H9 (cell line): ENCODE results near the gene DPP10. TPM values are rescaled to one million over a fixed set of nuclear protein-coding genes. Genes with fewer than 3 reads are reported as not detected.

Experiments
- DNase-seq: peaks from one replicate; pipeline ENCODE4 v3.0.0-alpha.2; 2017
- H2AFZ ChIP-seq: one replicate; pipeline ENCODE4 v1.6.1; 2013; ENCODE audit warnings: mild to moderate bottlenecking, low read length, control low read depth, moderate library complexity
- H2AK5ac ChIP-seq: 2 replicates; pipeline ENCODE4 v1.6.1; 2013; ENCODE audit warnings: low read length, control low read depth, mixed read lengths; ENCODE audit not compliant: insufficient read length
- H2BK120ac ChIP-seq: one replicate; pipeline ENCODE4 v1.6.1; 2013; ENCODE audit warnings: low read depth, mild to moderate bottlenecking, low read length, control low read depth, inconsistent platforms; ENCODE audit not compliant: poor library complexity, severe bottlenecking
- H2BK12ac ChIP-seq: 2 replicates; pipeline ENCODE4 v1.6.1; 2013; ENCODE audit warnings: low read length, control low read depth, mixed read lengths, low read depth; ENCODE audit not compliant: insufficient read length
- H2BK15ac ChIP-seq: 2 replicates; pipeline ENCODE4 v1.6.1; 2013; ENCODE audit warnings: low read depth, low read length, control low read depth
- H2BK20ac ChIP-seq: one replicate; pipeline ENCODE4 v1.6.1; 2013; ENCODE audit warnings: low read depth, mild to moderate bottlenecking, low read length, control low read depth, inconsistent platforms; ENCODE audit not compliant: poor library complexity, severe bottlenecking
- H2BK5ac ChIP-seq: 2 replicates; pipeline ENCODE4 v1.6.1; 2013; ENCODE audit warnings: low read length, control low read depth, mixed read lengths; ENCODE audit not compliant: insufficient read length
- H3K14ac ChIP-seq: 2 replicates; pipeline ENCODE4 v1.6.1; 2013; ENCODE audit warnings: low read length, control low read depth; ENCODE audit not compliant: insufficient read depth
- H3K18ac ChIP-seq: 2 replicates; pipeline ENCODE4 v1.6.1; 2013; ENCODE audit warnings: low read depth, mild to moderate bottlenecking, mixed read lengths, low read length, control low read depth; ENCODE audit not compliant: insufficient read length
- H3K23ac ChIP-seq: 2 replicates; pipeline ENCODE4 v1.6.1; 2013; ENCODE audit warnings: low read length, control low read depth, mixed read lengths, low read depth; ENCODE audit not compliant: insufficient read length
- H3K23me2 ChIP-seq: 2 replicates; pipeline ENCODE4 v1.6.1; 2013; ENCODE audit warnings: low read depth, mild to moderate bottlenecking, mixed read lengths, low read length, control low read depth; ENCODE audit not compliant: insufficient read length, poor library complexity, severe bottlenecking
- H3K27ac ChIP-seq: 2 replicates; pipeline ENCODE4 v1.5.1; 2013; ENCODE audit warnings: low read length, control low read depth, mixed read lengths, low read depth; ENCODE audit not compliant: insufficient read length
- H3K27me3 ChIP-seq: 2 replicates; pipeline ENCODE4 v1.6.1; 2013; ENCODE audit warnings: low read length, control low read depth, inconsistent platforms; ENCODE audit not compliant: insufficient read depth
- H3K4ac ChIP-seq: 2 replicates; pipeline ENCODE4 v1.6.1; 2013; ENCODE audit warnings: low read depth, mild to moderate bottlenecking, control low read depth, inconsistent platforms, low read length, moderate library complexity
- H3K4me1 ChIP-seq: 2 replicates; pipeline ENCODE4 v1.6.1; 2013; ENCODE audit warnings: low read length, control low read depth, inconsistent platforms; ENCODE audit not compliant: insufficient read depth
- H3K4me2 ChIP-seq: 2 replicates; pipeline ENCODE4 v1.6.1; 2013; ENCODE audit warnings: low read length, control low read depth, mixed read lengths; ENCODE audit not compliant: insufficient read length, insufficient read depth
- H3K56ac ChIP-seq: 2 replicates; pipeline ENCODE4 v1.6.1; 2013; ENCODE audit warnings: low read depth, mild to moderate bottlenecking, mixed read lengths, low read length, control low read depth; ENCODE audit not compliant: insufficient read length
- H3K79me1 ChIP-seq: 2 replicates; pipeline ENCODE4 v1.6.1; 2013; ENCODE audit warnings: low read depth, mild to moderate bottlenecking, moderate library complexity, low read length, control low read depth, inconsistent platforms; ENCODE audit not compliant: insufficient read depth, poor library complexity, severe bottlenecking
- H3K79me2 ChIP-seq: 2 replicates; pipeline ENCODE4 v1.6.1; 2013; ENCODE audit warnings: low read length, control low read depth, inconsistent platforms; ENCODE audit not compliant: insufficient read depth
- H3K9ac ChIP-seq: 2 replicates; pipeline ENCODE4 v1.6.1; 2013; ENCODE audit warnings: low read length, control low read depth, mixed read lengths; ENCODE audit not compliant: insufficient read length; ENCODE audit errors: extremely low read depth
- H3K9me3 ChIP-seq: one replicate; pipeline ENCODE4 v1.6.1; 2013; ENCODE audit warnings: low read depth, low read length, inconsistent platforms; ENCODE audit not compliant: control insufficient read depth
- H3T11ph ChIP-seq: one replicate; pipeline ENCODE4 v1.6.1; 2013; ENCODE audit warnings: mild to moderate bottlenecking, low read length, control low read depth, inconsistent platforms
- H4K20me1 ChIP-seq: one replicate; pipeline ENCODE4 v1.6.1; 2013; ENCODE audit not compliant: control insufficient read depth, insufficient read length, insufficient read depth
- H4K5ac ChIP-seq: 2 replicates; pipeline ENCODE4 v1.6.1; 2013; ENCODE audit warnings: low read depth, mild to moderate bottlenecking, mixed read lengths, low read length, control low read depth; ENCODE audit not compliant: insufficient read length
- H4K8ac ChIP-seq: replicated peaks from 2 replicates; pipeline ENCODE4 v1.6.1; 2013; ENCODE audit warnings: low read length, control low read depth, mixed read lengths, low read depth; ENCODE audit not compliant: insufficient read length
- H4K91ac ChIP-seq: 2 replicates; pipeline ENCODE4 v1.6.1; 2013; ENCODE audit warnings: low read depth, mild to moderate bottlenecking, moderate library complexity, mixed read lengths, low read length, control low read depth; ENCODE audit not compliant: insufficient read length
- H3K27ac Mint-ChIP-seq, 3 experiments: 2 replicates in 2 of 3; 3 replicates in 1 of 3; pipeline ENCODE4 v1.8.0; 2020 to 2021; ENCODE audit warnings: mixed read lengths in 3 of 3, mild to moderate bottlenecking in 1 of 3, moderate library complexity in 1 of 3
- H3K27me3 Mint-ChIP-seq: 2 replicates; pipeline ENCODE4 v1.8.0; 2021; ENCODE audit warnings: low read depth, mild to moderate bottlenecking, moderate library complexity, mixed read lengths
- H3K36me3 Mint-ChIP-seq, 3 experiments: 2 replicates in 2 of 3; 3 replicates in 1 of 3; pipeline ENCODE4 v1.8.0; 2020 to 2021; ENCODE audit warnings: low read depth in 3 of 3, mixed read lengths in 3 of 3; ENCODE audit not compliant: insufficient read depth in 1 of 3
- H3K4me1 Mint-ChIP-seq, 2 experiments: 2 replicates each; pipeline ENCODE4 v1.8.0; 2020; ENCODE audit warnings: mixed read lengths in 2 of 2
- H3K4me3 Mint-ChIP-seq, 2 experiments: 2 replicates in 1 of 2; 3 replicates in 1 of 2; pipeline ENCODE4 v1.8.0; 2020 to 2021; ENCODE audit warnings: mild to moderate bottlenecking in 2 of 2, mixed read lengths in 2 of 2, moderate library complexity in 1 of 2
- H3K9me3 Mint-ChIP-seq, 2 experiments: 2 replicates in 1 of 2; 3 replicates in 1 of 2; pipeline ENCODE4 v1.8.0; 2020; ENCODE audit warnings: mild to moderate bottlenecking in 2 of 2, mixed read lengths in 2 of 2, moderate library complexity in 1 of 2
- WGBS: extraction: QIAGEN DNeasy Blood & Tissue Kit; methylation state at CpG from one replicate; pipeline ENCODE4 v1.1.7; 2013; ENCODE audit warnings: missing lambda C conversion rate, low lambda C conversion rate, mixed read lengths; ENCODE audit not compliant: insufficient read length; ENCODE audit errors: extremely low coverage; 5-methylcytosine and 5-hydroxymethylcytosine counted together
- total RNA-seq: library from RNA; stranded (reverse); gene quantifications from 2 replicates; pipeline ENCODE4 v1.2.1, GENCODE V29; 2021
- TF ChIP-seq, protein P1 (sequence below): fragments of 200-600 bp; sonication (generic); conservative IDR thresholded peaks from 3 replicates; pipeline ENCODE4 v1.8.0; 2021; ENCODE audit warnings: antibody characterized with exemption, mild to moderate bottlenecking

The DPP10 gene
- total RNA-seq, 1 experiment from 2014 or later = 11.3 TPM

DNA sequence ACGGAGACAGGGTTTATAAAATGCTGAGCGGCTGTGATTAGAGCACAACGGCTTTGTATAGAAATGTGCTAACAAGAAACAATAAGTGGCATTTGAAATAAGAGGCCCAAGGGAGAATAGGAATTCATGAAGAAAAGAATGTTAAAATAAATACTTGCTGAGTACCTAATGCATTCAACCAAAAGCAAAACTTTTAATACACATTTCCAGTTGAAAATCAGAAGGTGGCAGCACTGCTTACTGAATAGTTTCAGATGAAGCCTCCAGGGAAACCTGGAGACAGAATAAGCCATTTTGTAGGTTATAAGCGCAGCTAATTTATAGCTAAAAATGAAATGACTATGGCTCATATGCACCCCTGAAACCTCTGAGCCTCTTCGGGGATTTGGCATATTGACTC is 286.6 kb downstream of the DPP10 start:
- Histone ChIP-seq H3K56ac (no peak overlapping the region), H2AK5ac (no peak overlapping the region), H4K91ac (no peak overlapping the region), H3K14ac (no peak overlapping the region), H2BK12ac (no peak overlapping the region), H3K4ac (no peak overlapping the region), H3T11ph (no peak overlapping the region), H4K8ac (no peak overlapping the region), H3K4me1 (peaks cover 2% of the 10 kb centered on the region), H2BK120ac (no peak overlapping the region), H3K9me3 (no peaks in the 10 kb centered on the region), H2BK20ac (no peak overlapping the region), H3K79me2 (no peaks in the 10 kb centered on the region), H2BK15ac (no peak overlapping the region), H3K27ac (no peak overlapping the region), H4K20me1 (no peaks in the 10 kb centered on the region), H3K18ac (no peak overlapping the region), H3K4me2 (no peak overlapping the region), H3K23ac (no peak overlapping the region), H3K9ac (no peak overlapping the region), H3K23me2 (no peaks in the 10 kb centered on the region), H2BK5ac (no peak overlapping the region), H3K27me3 (no peaks in the 10 kb centered on the region), H3K79me1 (no peaks in the 10 kb centered on the region), H4K5ac (no peak overlapping the region), H2AFZ (peak overlapping the region; percentile 99)
- H3K36me3 Mint-ChIP-seq = peaks cover 0 to 28% (median 0%) of the 10 kb centered on the region in 3 experiments; a peak in 6 of 7 replicates
- H3K9me3 Mint-ChIP-seq = peaks cover 7 to 11% of the 10 kb centered on the region in 2 experiments
- TF ChIP-seq, protein P1, sequence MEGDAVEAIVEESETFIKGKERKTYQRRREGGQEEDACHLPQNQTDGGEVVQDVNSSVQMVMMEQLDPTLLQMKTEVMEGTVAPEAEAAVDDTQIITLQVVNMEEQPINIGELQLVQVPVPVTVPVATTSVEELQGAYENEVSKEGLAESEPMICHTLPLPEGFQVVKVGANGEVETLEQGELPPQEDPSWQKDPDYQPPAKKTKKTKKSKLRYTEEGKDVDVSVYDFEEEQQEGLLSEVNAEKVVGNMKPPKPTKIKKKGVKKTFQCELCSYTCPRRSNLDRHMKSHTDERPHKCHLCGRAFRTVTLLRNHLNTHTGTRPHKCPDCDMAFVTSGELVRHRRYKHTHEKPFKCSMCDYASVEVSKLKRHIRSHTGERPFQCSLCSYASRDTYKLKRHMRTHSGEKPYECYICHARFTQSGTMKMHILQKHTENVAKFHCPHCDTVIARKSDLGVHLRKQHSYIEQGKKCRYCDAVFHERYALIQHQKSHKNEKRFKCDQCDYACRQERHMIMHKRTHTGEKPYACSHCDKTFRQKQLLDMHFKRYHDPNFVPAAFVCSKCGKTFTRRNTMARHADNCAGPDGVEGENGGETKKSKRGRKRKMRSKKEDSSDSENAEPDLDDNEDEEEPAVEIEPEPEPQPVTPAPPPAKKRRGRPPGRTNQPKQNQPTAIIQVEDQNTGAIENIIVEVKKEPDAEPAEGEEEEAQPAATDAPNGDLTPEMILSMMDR = peak; percentile 56; the same call in 2 of the 3 replicates
- no peak for DNase-seq
- H3K4me1 Mint-ChIP-seq = peaks cover 11 to 15% of the 10 kb centered on the region in 2 experiments
- H3K27ac Mint-ChIP-seq = no peak overlapping the region
- no CpG with 5 or more reads among the region's 5 CpGs for WGBS
- H3K27me3 Mint-ChIP-seq = no peaks in the 10 kb centered on the region
- no peak overlapping the region for H3K4me3 Mint-ChIP-seq
